Gastrocnemius medialis (tissue), 4 donors: ENCODE results near the gene ANKRD65.

Experiments
- POLR2A ChIP-seq, 2 donors: fragments of 450-650 bp; IDR thresholded peaks; one replicate each; pipeline ENCODE4 v1.6.1; 2017; ENCODE audit warnings: antibody characterized with exemption in 2 of 2, mild to moderate bottlenecking in 2 of 2, moderate library complexity in 2 of 2
- TF ChIP-seq, protein P1 (sequence below), 5 experiments: fragments of 450-650 bp in 3 of 5; fragments of 200-600 bp in 2 of 5; sonication (generic) in 2 of 5; IDR thresholded peaks in 4 of 5; conservative IDR thresholded peaks in 1 of 5; 1 replicate in 4 of 5; 2 replicates in 1 of 5; pipeline ENCODE4 v1.5.1; 2016 to 2019; ENCODE audit warnings: antibody characterized with exemption in 5 of 5, mild to moderate bottlenecking in 3 of 5, moderate library complexity in 3 of 5

DNA sequence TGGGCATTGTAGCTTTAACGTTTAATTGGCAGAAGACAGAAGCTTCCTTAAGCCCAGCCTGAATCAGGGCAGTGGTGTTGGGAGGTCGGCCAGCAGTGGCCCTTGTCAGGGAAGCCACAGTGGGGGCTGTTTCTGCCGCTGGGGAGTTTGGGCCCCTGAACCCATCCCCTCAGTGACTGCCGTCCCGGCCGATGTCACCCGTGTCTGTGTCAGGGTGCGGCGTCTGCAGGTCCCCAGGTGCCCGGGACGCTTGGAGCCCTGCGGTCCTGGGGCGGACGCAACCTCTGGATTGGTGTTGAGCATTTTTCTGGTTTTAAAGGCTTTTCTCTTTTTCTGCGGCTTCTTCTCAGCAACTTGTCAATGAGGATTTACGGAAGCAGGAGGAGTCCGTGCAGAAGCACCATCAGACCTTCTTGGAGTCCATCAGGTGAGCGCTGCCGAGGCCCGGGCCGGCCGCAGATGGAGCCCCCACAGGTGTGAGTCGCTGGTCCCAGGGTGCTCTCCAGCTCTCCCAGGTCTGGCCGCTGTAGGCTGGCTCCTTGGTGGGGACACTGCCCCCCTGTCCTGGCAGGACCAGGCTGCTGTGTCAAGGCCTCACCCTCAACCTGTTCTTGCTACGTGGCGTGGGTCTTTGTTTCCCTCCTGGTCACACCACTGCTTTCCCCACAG, 30.8 kb upstream of the ANKRD65 start:
- TF ChIP-seq, protein P1, sequence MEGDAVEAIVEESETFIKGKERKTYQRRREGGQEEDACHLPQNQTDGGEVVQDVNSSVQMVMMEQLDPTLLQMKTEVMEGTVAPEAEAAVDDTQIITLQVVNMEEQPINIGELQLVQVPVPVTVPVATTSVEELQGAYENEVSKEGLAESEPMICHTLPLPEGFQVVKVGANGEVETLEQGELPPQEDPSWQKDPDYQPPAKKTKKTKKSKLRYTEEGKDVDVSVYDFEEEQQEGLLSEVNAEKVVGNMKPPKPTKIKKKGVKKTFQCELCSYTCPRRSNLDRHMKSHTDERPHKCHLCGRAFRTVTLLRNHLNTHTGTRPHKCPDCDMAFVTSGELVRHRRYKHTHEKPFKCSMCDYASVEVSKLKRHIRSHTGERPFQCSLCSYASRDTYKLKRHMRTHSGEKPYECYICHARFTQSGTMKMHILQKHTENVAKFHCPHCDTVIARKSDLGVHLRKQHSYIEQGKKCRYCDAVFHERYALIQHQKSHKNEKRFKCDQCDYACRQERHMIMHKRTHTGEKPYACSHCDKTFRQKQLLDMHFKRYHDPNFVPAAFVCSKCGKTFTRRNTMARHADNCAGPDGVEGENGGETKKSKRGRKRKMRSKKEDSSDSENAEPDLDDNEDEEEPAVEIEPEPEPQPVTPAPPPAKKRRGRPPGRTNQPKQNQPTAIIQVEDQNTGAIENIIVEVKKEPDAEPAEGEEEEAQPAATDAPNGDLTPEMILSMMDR (IDR thresholded peaks at IDR 0.05 in 4 of 5, conservative IDR thresholded peaks at IDR 0.05 in 1 of 5) = no peak
- TF ChIP-seq POLR2A (IDR thresholded peaks at IDR 0.05) = no peak
